DND-41 (cell line): ENCODE data around the gene LTO1.

ENCODE experiments used
- ATAC-seq: fragments of 200-7000 bp; cut with Tn5 transposase; 3 replicates; pipeline ENCODE4 v1.9.1; 2021; ENCODE audit warnings: low read depth; ENCODE audit not compliant: insufficient read depth
- DNase-seq: peaks from one replicate; pipeline ENCODE4 v3.0.0-alpha.2; 2020
- H2AFZ ChIP-seq: 2 replicates; pipeline ENCODE4 v1.6.0; 2012; ENCODE audit warnings: low read depth, low read length
- H3K27ac ChIP-seq: 2 replicates; pipeline ENCODE4 v1.5.1; 2012; ENCODE audit warnings: low read length, inconsistent platforms
- H3K27me3 ChIP-seq: fragments of 200-600 bp; sonication (generic); 2 replicates; pipeline ENCODE4 v1.6.0; 2012; ENCODE audit warnings: low read length, mild to moderate bottlenecking, inconsistent platforms; ENCODE audit not compliant: insufficient read depth, poor library complexity
- H3K36me3 ChIP-seq: 2 replicates; pipeline ENCODE4 v1.5.1; 2012; ENCODE audit warnings: low read length, inconsistent platforms; ENCODE audit not compliant: insufficient read depth
- H3K4me1 ChIP-seq: 2 replicates; pipeline ENCODE4 v1.5.1; 2012; ENCODE audit warnings: mild to moderate bottlenecking, low read length; ENCODE audit not compliant: insufficient read depth
- H3K4me2 ChIP-seq: 2 replicates; pipeline ENCODE4 v1.6.0; 2012; ENCODE audit warnings: mild to moderate bottlenecking, moderate library complexity, low read length, inconsistent platforms; ENCODE audit not compliant: insufficient read depth
- H3K4me3 ChIP-seq, 2 experiments: fragments of 200-600 bp in 1 of 2; shearing (Covaris generic) in 1 of 2; 2 replicates each; pipeline ENCODE4 v1.5.1; 2012 to 2016; ENCODE audit warnings: inconsistent platforms in 2 of 2, low read length in 2 of 2, mild to moderate bottlenecking in 2 of 2, low read depth in 1 of 2, moderate library complexity in 1 of 2
- H3K79me2 ChIP-seq: 2 replicates; pipeline ENCODE4 v1.6.0; 2012; ENCODE audit warnings: low read length, inconsistent platforms; ENCODE audit not compliant: insufficient read depth
- H3K9ac ChIP-seq: 2 replicates; pipeline ENCODE4 v1.6.0; 2012; ENCODE audit warnings: low read depth, mild to moderate bottlenecking, inconsistent platforms, low read length, moderate library complexity
- H3K9me3 ChIP-seq: 2 replicates; pipeline ENCODE4 v1.5.1; 2012; ENCODE audit warnings: low read length, moderate library complexity, mild to moderate bottlenecking, inconsistent platforms; ENCODE audit not compliant: insufficient read depth, severe bottlenecking
- H4K20me1 ChIP-seq: 2 replicates; pipeline ENCODE4 v1.6.0; 2012; ENCODE audit warnings: low read length; ENCODE audit not compliant: insufficient read depth
- EZH2 ChIP-seq: IDR thresholded peaks from 3 replicates; pipeline ENCODE4 v1.6.1; 2012; ENCODE audit warnings: borderline replicate concordance, low read depth, mild to moderate bottlenecking, moderate library complexity, low read length, inconsistent platforms; ENCODE audit not compliant: severe bottlenecking
- TF ChIP-seq, protein P1 (sequence below): IDR thresholded peaks from 2 replicates; pipeline ENCODE4 v1.5.1; 2012; ENCODE audit warnings: borderline replicate concordance, low read length, moderate library complexity, mild to moderate bottlenecking; ENCODE audit not compliant: poor library complexity, severe bottlenecking; ENCODE audit errors: extremely low read depth

The LTO1 gene

DNA sequence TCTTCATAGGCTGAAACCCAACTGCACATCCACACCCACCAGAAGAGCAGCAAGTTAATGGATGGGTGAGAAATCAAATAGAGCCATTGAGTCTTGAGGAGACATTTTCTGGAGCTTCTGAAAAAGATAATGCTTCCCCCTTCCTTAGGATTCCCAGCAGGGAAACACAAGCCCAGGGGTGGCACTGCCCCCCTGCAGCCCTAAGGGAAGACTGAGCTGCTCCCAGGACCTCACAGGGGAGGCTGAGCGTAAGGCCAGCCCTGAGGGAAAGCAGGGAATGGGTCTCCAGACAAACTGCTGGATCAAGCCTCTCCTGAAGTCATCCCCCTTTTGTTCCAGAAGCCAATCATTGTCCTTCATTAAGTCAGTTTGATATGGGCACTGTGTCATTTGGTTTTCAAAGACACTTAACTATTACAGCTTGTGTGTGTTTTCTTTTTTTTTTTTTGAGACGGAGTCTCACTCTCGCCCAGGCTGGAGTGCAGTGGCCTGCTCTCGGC is 15.1 kb downstream of the LTO1 start:
- H3K79me2 ChIP-seq = no peaks in the 10 kb centered on the region
- no peak for TF ChIP-seq EZH2
- TF ChIP-seq, protein P1, sequence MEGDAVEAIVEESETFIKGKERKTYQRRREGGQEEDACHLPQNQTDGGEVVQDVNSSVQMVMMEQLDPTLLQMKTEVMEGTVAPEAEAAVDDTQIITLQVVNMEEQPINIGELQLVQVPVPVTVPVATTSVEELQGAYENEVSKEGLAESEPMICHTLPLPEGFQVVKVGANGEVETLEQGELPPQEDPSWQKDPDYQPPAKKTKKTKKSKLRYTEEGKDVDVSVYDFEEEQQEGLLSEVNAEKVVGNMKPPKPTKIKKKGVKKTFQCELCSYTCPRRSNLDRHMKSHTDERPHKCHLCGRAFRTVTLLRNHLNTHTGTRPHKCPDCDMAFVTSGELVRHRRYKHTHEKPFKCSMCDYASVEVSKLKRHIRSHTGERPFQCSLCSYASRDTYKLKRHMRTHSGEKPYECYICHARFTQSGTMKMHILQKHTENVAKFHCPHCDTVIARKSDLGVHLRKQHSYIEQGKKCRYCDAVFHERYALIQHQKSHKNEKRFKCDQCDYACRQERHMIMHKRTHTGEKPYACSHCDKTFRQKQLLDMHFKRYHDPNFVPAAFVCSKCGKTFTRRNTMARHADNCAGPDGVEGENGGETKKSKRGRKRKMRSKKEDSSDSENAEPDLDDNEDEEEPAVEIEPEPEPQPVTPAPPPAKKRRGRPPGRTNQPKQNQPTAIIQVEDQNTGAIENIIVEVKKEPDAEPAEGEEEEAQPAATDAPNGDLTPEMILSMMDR = no peak

DNA sequence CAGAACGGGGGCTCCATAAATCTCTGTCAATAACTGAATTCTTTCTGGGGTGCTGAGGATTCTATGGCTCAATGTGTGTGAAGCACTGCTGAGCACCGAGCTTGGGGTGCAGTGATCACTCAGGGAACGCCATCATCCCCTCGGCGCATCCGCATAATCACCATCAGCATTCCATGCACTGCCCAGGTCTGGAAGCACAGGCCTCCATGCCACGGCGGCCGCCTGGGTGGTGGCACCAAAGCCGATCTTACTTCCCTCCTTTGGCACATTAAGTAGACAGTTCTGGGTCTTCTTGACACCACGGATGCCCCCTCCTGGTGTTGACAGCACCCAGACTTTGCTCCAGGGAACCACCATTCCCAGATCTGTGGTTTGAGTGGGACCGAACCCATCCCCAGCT is 15.6 kb downstream of the LTO1 start:
- H3K4me1 ChIP-seq = no peaks in the 10 kb centered on the region
- H3K9ac ChIP-seq = no peak overlapping the region
- H3K27ac ChIP-seq = no peak overlapping the region
- H3K9me3 ChIP-seq = no peaks in the 10 kb centered on the region
- TF ChIP-seq, protein P1 = no peak
- no peak for TF ChIP-seq EZH2
- peaks cover 8% of the 10 kb centered on the region for H3K36me3 ChIP-seq
- H3K4me2 ChIP-seq = no peak overlapping the region
- H4K20me1 ChIP-seq = peaks cover 7% of the 10 kb centered on the region; the same call in 1 of the 2 replicates
- H3K79me2 ChIP-seq = no peaks in the 10 kb centered on the region
- DNase-seq (no peak), ATAC-seq (no peak)
- no peak overlapping the region for H2AFZ ChIP-seq
- H3K4me3 ChIP-seq = no peak overlapping the region
- no peaks in the 10 kb centered on the region for H3K27me3 ChIP-seq

More for the DNA sequence above, 15.1 kb downstream of the LTO1 start:
- no peak overlapping the region for H2AFZ ChIP-seq
- no peak overlapping the region for H3K4me3 ChIP-seq
- peaks cover 13% of the 10 kb centered on the region for H3K36me3 ChIP-seq
- ATAC-seq (no peak), DNase-seq (no peak)
- no peaks in the 10 kb centered on the region for H3K4me1 ChIP-seq
- H3K27ac ChIP-seq = no peak overlapping the region
- no peak overlapping the region for H3K4me2 ChIP-seq
- H3K9me3 ChIP-seq = no peaks in the 10 kb centered on the region
- no peaks in the 10 kb centered on the region for H3K27me3 ChIP-seq
- H3K9ac ChIP-seq = no peak overlapping the region
- peaks cover 7% of the 10 kb centered on the region; the same call in 1 of the 2 replicates for H4K20me1 ChIP-seq

DNA sequence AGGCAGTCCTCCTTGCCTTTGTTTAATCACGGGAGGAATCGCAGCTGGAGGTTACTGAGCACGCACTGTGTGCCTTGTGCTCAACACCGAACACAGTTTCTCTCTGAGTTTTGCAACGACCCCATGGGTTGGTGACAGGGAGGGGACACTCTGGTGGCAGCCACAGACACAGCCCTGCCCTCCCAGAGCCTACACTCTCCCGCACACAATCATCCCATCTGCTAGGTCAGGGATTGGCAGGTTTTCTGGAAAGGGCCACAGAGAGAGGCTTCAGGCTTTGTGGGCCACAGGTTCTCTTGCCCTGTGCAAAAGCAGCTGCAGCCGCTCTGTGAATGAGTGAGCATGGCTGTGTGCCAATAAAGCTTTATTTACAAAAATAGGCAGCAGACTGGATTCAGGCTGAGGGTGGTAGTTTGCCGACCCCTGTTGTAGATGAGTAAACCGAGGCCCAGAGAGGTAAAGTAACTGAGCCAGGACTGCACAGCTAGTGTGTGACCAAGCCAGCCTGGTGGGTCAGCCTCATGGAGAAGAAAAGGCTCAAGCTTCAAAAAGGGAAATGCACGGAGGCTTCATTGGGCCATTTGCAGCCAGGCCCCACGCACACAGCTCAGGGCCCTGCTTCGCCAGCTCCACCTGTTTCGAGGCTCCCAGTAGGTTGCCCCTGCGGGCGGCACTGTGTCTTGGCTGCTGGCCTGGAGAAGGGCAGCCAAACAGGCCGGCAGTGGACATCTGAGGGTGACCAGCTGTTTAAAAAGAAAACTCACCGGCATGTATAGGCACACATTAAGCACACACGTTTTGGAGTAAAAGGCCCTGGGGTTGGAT is 16.3 kb downstream of the LTO1 start:
- H3K4me1 ChIP-seq = no peaks in the 10 kb centered on the region
- ATAC-seq (no peak), DNase-seq (no peak)
- H4K20me1 ChIP-seq = peaks cover 3% of the 10 kb centered on the region; the same call in 1 of the 2 replicates
- no peak overlapping the region for H2AFZ ChIP-seq
- no peaks in the 10 kb centered on the region for H3K79me2 ChIP-seq
- H3K27ac ChIP-seq = no peak overlapping the region
- TF ChIP-seq, protein P1 = no peak
- TF ChIP-seq EZH2 = no peak
- no peaks in the 10 kb centered on the region for H3K9me3 ChIP-seq
- H3K27me3 ChIP-seq = no peaks in the 10 kb centered on the region
- H3K9ac ChIP-seq = no peak overlapping the region
- no peak overlapping the region for H3K4me2 ChIP-seq
- 0 out of 2 replicates have a peak, but pooled peaks cover under 1% of the 10 kb centered on the region for H3K36me3 ChIP-seq
- H3K4me3 ChIP-seq = no peak overlapping the region
